IMR-90 (cell line): ENCODE measurements around the gene PPP1R3E. TPM values are rescaled to one million over a fixed set of nuclear protein-coding genes. Genes with fewer than 3 reads are reported as not detected.

ENCODE experiments used
- ATAC-seq: fragments of 200-7000 bp; cut with Tn5 transposase; 2 replicates; pipeline ENCODE4 v1.9.1; 2020; ENCODE audit warnings: low read depth, mild to moderate bottlenecking, moderate library complexity
- BruUV-seq: library from RNA; stranded (reverse); fragments of 400-500 nt; replicated peaks from 2 replicates; lab custom pipeline; 2021; lab: Mats Ljungman, UMichigan
- CTCF ChIA-PET: fragments of 300-600 bp; formaldehyde crosslinking; extraction: SDS; loops from one replicate; lab custom pipeline; 2021; ENCODE audit warnings: antibody characterized with exemption; lab: Yijun Ruan, JAX
- POLR2A ChIA-PET: fragments of 300-600 bp; sonication (Branson Sonifier 250); formaldehyde crosslinking; loops from one replicate; lab custom pipeline; 2022; ENCODE audit warnings: antibody characterized with exemption; ENCODE audit not compliant: unreplicated experiment; lab: Charles Lee
- DNase-seq: peaks from one replicate; pipeline ENCODE4 v3.0.0; 2013
- H2AFZ ChIP-seq: replicated peaks from 2 replicates; pipeline ENCODE3; 2013; ENCODE audit warnings: low read length, mild to moderate bottlenecking; ENCODE audit not compliant: poor library complexity
- H2AK5ac ChIP-seq: 2 replicates; pipeline ENCODE4 v1.6.1; 2013; ENCODE audit warnings: low read depth, low read length, inconsistent platforms
- H2AK9ac ChIP-seq: replicated peaks from 2 replicates; pipeline ENCODE3; 2013; ENCODE audit warnings: mild to moderate bottlenecking, low read depth, low read length, moderate library complexity; ENCODE audit not compliant: poor library complexity
- H2BK120ac ChIP-seq: 2 replicates; pipeline ENCODE4 v1.6.1; 2013; ENCODE audit warnings: low read depth, low read length, inconsistent platforms
- H2BK15ac ChIP-seq: 3 replicates; pipeline ENCODE4 v1.6.1; 2013; ENCODE audit warnings: low read depth, low read length, inconsistent platforms
- H2BK20ac ChIP-seq: 2 replicates; pipeline ENCODE4 v1.6.1; 2013; ENCODE audit warnings: low read depth, mild to moderate bottlenecking, inconsistent platforms, low read length, moderate library complexity
- H2BK5ac ChIP-seq: 2 replicates; pipeline ENCODE4 v1.6.1; 2013; ENCODE audit warnings: mild to moderate bottlenecking, low read depth, low read length, inconsistent platforms; ENCODE audit not compliant: poor library complexity, severe bottlenecking
- H3K14ac ChIP-seq: replicated peaks from 2 replicates; pipeline ENCODE4 v1.6.1; 2013; ENCODE audit warnings: low read depth, low read length, inconsistent platforms
- H3K18ac ChIP-seq: 2 replicates; pipeline ENCODE4 v1.6.1; 2013; ENCODE audit warnings: low read depth, low read length, control low read depth
- H3K23ac ChIP-seq: 2 replicates; pipeline ENCODE4 v1.6.1; 2013; ENCODE audit warnings: low read depth, low read length, inconsistent platforms
- H3K27ac ChIP-seq: 2 replicates; pipeline ENCODE4 v1.5.1; 2013; ENCODE audit warnings: mild to moderate bottlenecking, control low read depth, low read length; ENCODE audit not compliant: insufficient read depth
- H3K27me3 ChIP-seq: 2 replicates; pipeline ENCODE4 v1.6.1; 2013; ENCODE audit warnings: low read length; ENCODE audit not compliant: control insufficient read depth, insufficient read depth
- H3K36me3 ChIP-seq: 2 replicates; pipeline ENCODE4 v1.6.1; 2013; ENCODE audit warnings: low read length, mixed read lengths; ENCODE audit not compliant: control insufficient read depth, insufficient read depth
- H3K4ac ChIP-seq: 2 replicates; pipeline ENCODE4 v1.6.1; 2013; ENCODE audit warnings: low read depth, low read length, inconsistent platforms
- H3K4me1 ChIP-seq: 2 replicates; pipeline ENCODE4 v1.6.1; 2013; ENCODE audit warnings: low read length, mixed read lengths; ENCODE audit not compliant: control insufficient read depth, insufficient read depth
- H3K4me2 ChIP-seq: 2 replicates; pipeline ENCODE4 v1.6.1; 2013; ENCODE audit warnings: low read depth, mild to moderate bottlenecking, control low read depth, low read length, moderate library complexity
- H3K4me3 ChIP-seq: 2 replicates; pipeline ENCODE4 v1.5.1; 2013; ENCODE audit warnings: low read depth, mild to moderate bottlenecking, control low read depth, low read length, moderate library complexity; ENCODE audit not compliant: insufficient read depth
- H3K56ac ChIP-seq: 2 replicates; pipeline ENCODE4 v1.6.1; 2013; ENCODE audit warnings: low read length, inconsistent platforms; ENCODE audit not compliant: insufficient read depth; ENCODE audit errors: extremely low read depth
- H3K79me1 ChIP-seq, 2 experiments: 2 replicates each; pipeline ENCODE4 v1.6.1; 2013; ENCODE audit warnings: low read length in 2 of 2, inconsistent platforms in 1 of 2, low read depth in 1 of 2
- H3K9ac ChIP-seq: 2 replicates; pipeline ENCODE4 v1.6.1; 2013; ENCODE audit warnings: low read depth, low read length, control low read depth
- H3K9me1 ChIP-seq: 2 replicates; pipeline ENCODE4 v1.6.1; 2013; ENCODE audit warnings: low read length, inconsistent platforms; ENCODE audit not compliant: insufficient read depth
- H3K9me3 ChIP-seq: 2 replicates; pipeline ENCODE4 v1.6.1; 2013; ENCODE audit warnings: low read length; ENCODE audit not compliant: control insufficient read depth, insufficient read depth
- H4K20me1 ChIP-seq: 2 replicates; pipeline ENCODE4 v1.6.1; 2013; ENCODE audit warnings: low read length, inconsistent platforms; ENCODE audit not compliant: insufficient read depth
- H4K5ac ChIP-seq: 2 replicates; pipeline ENCODE4 v1.6.1; 2013; ENCODE audit warnings: mild to moderate bottlenecking, low read depth, low read length, control low read depth
- H4K8ac ChIP-seq, 2 experiments: 2 replicates each; pipeline ENCODE4 v1.6.1; 2013; ENCODE audit warnings: low read depth in 2 of 2, low read length in 2 of 2, control low read depth in 1 of 2, inconsistent platforms in 1 of 2
- H4K91ac ChIP-seq: 2 replicates; pipeline ENCODE4 v1.6.1; 2013; ENCODE audit warnings: low read depth, low read length, inconsistent platforms; ENCODE audit not compliant: insufficient read depth
- CEBPB ChIP-seq: IDR thresholded peaks from 2 replicates; pipeline ENCODE4 v1.6.1; 2012; ENCODE audit warnings: low read depth, low read length, improper control_type of control experiment
- CHD1 ChIP-seq: IDR thresholded peaks from 2 replicates; pipeline ENCODE4 v1.6.1; 2012; ENCODE audit warnings: low read depth, low read length, improper control_type of control experiment
- FOS ChIP-seq: fragments of 150-350 bp; IDR thresholded peaks from 2 replicates; pipeline ENCODE4 v1.6.1; 2016; ENCODE audit warnings: low read depth, low read length
- MAFK ChIP-seq: IDR thresholded peaks from 2 replicates; pipeline ENCODE4 v1.6.1; 2012; ENCODE audit warnings: low read depth, low read length, improper control_type of control experiment
- MAZ ChIP-seq: IDR thresholded peaks from 2 replicates; pipeline ENCODE4 v1.6.1; 2012; ENCODE audit warnings: low read depth, mild to moderate bottlenecking, low read length, improper control_type of control experiment, moderate library complexity, borderline replicate concordance
- MXI1 ChIP-seq: IDR thresholded peaks from 2 replicates; pipeline ENCODE4 v1.6.1; 2012; ENCODE audit warnings: low read depth, mild to moderate bottlenecking, low read length, moderate library complexity, borderline replicate concordance
- NFE2L2 ChIP-seq: fragments of 150-350 bp; IDR thresholded peaks from 2 replicates; pipeline ENCODE4 v1.6.1; 2016; ENCODE audit warnings: low read depth, mild to moderate bottlenecking, low read length
- POLR2A ChIP-seq: IDR thresholded peaks from 2 replicates; pipeline ENCODE4 v1.6.1; 2012; ENCODE audit warnings: mild to moderate bottlenecking, low read depth, low read length
- RAD21 ChIP-seq: IDR thresholded peaks from 2 replicates; pipeline ENCODE4 v1.6.1; 2012; ENCODE audit warnings: low read length, improper control_type of control experiment
- RCOR1 ChIP-seq: IDR thresholded peaks from 2 replicates; pipeline ENCODE4 v1.6.1; 2012; ENCODE audit warnings: mild to moderate bottlenecking, low read length, improper control_type of control experiment; ENCODE audit not compliant: insufficient replicate concordance
- RFX5 ChIP-seq: IDR thresholded peaks from 2 replicates; pipeline ENCODE4 v1.8.0; 2012; ENCODE audit warnings: low read depth, mild to moderate bottlenecking, low read length, moderate library complexity
- SMC3 ChIP-seq: fragments of 150-350 bp; IDR thresholded peaks from 2 replicates; pipeline ENCODE4 v1.6.1; 2016; ENCODE audit warnings: low read depth, mild to moderate bottlenecking, antibody characterized with exemption, low read length, moderate library complexity
- WGBS, 2 experiments: methylation state at CpG; one replicate each; pipeline versions ENCODE4 v1.1.5 to v1.1.7; 2013; ENCODE audit warnings: missing lambda C conversion rate in 2 of 2; ENCODE audit not compliant: insufficient read length in 1 of 2; ENCODE audit errors: extremely low coverage in 2 of 2; 5-methylcytosine and 5-hydroxymethylcytosine counted together
- dilution Hi-C: fragments of 300-500 bp; cut with HindIII; formaldehyde crosslinking; loops from one replicate; pipeline ENCODE4 v1.14.3; 2018; ENCODE audit warnings: low sequenced_read_pairs; ENCODE audit not compliant: unreplicated experiment
- in situ Hi-C: fragments of 300-500 bp; cut with MboI; formaldehyde crosslinking; loops from 3 replicates; pipeline ENCODE4 v1.14.3; 2019; ENCODE audit warnings: low sequenced_read_pairs, inconsistent platforms, mixed read lengths
- intact Hi-C: fragments of 100-400 bp; cut with micrococcal nuclease; formaldehyde crosslinking; loops from 2 replicates; pipeline ENCODE4 v1.10.0; 2022
- polyA plus RNA-seq, 3 experiments: library from polyadenylated mRNA; depleted of rRNA; stranded (reverse); fragments of >200 nt; gene quantifications; 2 replicates each; pipeline ENCODE4 v1.2.3, GENCODE V29; 2012; ENCODE audit warnings: low replicate concordance in 1 of 3
- total RNA-seq: library from RNA; depleted of rRNA; stranded (reverse); fragments of >200 nt; gene quantifications from 2 replicates; pipeline ENCODE4 v1.2.3, GENCODE V29; 2012
- TF ChIP-seq, protein P1 (sequence below): conservative IDR thresholded peaks from 2 replicates; pipeline ENCODE4 v1.5.1; 2012; ENCODE audit warnings: mild to moderate bottlenecking, low read depth, low read length, improper control_type of control experiment
- TF ChIP-seq, protein P2 (sequence below): fragments of 150-350 bp; IDR thresholded peaks from 2 replicates; pipeline ENCODE4 v1.6.1; 2016; ENCODE audit warnings: low read depth, mild to moderate bottlenecking, low read length, moderate library complexity, borderline replicate concordance

The PPP1R3E gene
- total and polyA plus RNA-seq, 2 of the 4 experiments (the other 2 are of a cell fraction), result 1.3 to 3.5 TPM

DNA sequence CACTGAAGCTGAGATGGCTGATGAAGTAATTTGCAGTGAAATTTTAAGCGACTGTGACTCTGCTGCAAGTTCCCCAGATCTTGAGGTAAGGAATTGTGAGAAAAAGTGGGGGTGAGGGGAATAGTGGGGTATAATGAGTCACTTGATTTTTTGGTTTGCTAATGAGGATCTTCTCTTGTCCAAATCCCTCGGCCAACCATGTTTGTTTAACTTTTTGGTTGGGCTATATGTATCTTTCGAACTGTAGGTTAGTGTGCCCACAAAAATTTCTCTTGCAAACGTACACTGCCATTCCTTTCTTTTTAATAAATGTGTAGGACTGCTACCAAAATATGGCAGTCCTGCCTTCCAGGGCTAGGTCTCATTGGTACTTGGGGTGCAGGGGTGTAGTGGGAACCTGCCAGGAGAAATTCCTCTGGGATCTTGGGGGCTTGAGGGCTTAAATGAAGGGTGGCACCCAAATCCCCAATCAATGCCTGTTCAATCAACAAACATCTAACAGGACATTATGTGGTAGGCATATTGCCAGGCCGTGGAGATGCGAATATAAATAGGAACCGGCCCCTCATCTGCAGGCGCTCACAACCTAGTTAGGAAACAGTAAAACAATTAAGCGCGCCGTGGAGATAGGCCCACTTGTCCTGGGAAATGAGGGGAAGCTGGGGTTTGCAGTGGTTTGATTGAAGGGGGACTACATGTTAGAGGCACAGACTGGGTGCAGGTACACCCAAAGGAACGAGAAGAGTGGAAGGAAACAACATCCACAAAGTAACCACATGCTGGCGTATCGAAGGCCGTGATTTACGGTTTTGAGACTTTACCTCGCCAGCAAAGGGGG, 17.3 kb upstream of the PPP1R3E start:
- BruUV-seq, result no TSS peak
- peaks cover 27 to 50% of the 10 kb centered on the region in 2 experiments for H3K79me1 ChIP-seq
- no peak overlapping the region for H2BK15ac ChIP-seq
- intact Hi-C loops (no loop called here), in situ Hi-C loops (loop anchor here (10.0 to 25.0 kb wide), 5 partner anchors 55 to 1117 kb away; partner anchors contain the start of genes CBLN3, CMTM5, EMC9 and FITM1), dilution Hi-C loops (no loop called here)
- H3K36me3 ChIP-seq, result peaks cover 26% of the 10 kb centered on the region
- no peaks in the 10 kb centered on the region for H3K9me3 ChIP-seq
- H3K18ac ChIP-seq, result no peak overlapping the region; the same call in 1 of the 2 replicates
- CTCF ChIA-PET, result no interaction called here
- no peaks in the 10 kb centered on the region for H3K27me3 ChIP-seq
- POLR2A ChIA-PET, result no interaction called here
- H3K9me1 ChIP-seq, result no peaks in the 10 kb centered on the region
- DNase-seq (no peak), ATAC-seq (no peak)
- H3K27ac ChIP-seq, result peak overlapping the region; percentile 80
- peak overlapping the region; percentile 95 to 97 for H4K8ac ChIP-seq
- H2BK20ac ChIP-seq, result no peak overlapping the region
- WGBS, 2 experiments, result 94% methylated on average over 6 of the region's 17 CpGs; no CpG with 5 or more reads in 1 of the 2 experiments
- H4K91ac ChIP-seq, result peak overlapping the region; percentile 68
- no peak overlapping the region for H3K14ac ChIP-seq
- H3K4me3 ChIP-seq, result no peak overlapping the region
- no peak overlapping the region for H3K56ac ChIP-seq
- H3K23ac ChIP-seq, result no peak overlapping the region
- peaks cover 16% of the 10 kb centered on the region; the same call in 1 of the 2 replicates for H4K20me1 ChIP-seq
- H3K4me2 ChIP-seq, result peak overlapping the region; percentile 84
- peak overlapping the region; percentile 75 for H2AK9ac ChIP-seq
- H2BK120ac ChIP-seq, result no peak overlapping the region
- H3K9ac ChIP-seq, result no peak overlapping the region
- peaks cover 6% of the 10 kb centered on the region; the same call in 1 of the 2 replicates for H3K4me1 ChIP-seq
- peak overlapping the region; percentile 86 for H2AK5ac ChIP-seq
- H2BK5ac ChIP-seq, result peak overlapping the region; percentile 67
- H3K4ac ChIP-seq, result peak overlapping the region; percentile 87
- no peak overlapping the region for H2AFZ ChIP-seq
- H4K5ac ChIP-seq, result peak overlapping the region; percentile 99
- TF ChIP-seq MXI1, result no peak
- TF ChIP-seq SMC3, result no peak
- TF ChIP-seq MAFK, result no peak
- no peak for TF ChIP-seq RCOR1
- TF ChIP-seq FOS, result no peak
- no peak for TF ChIP-seq RAD21
- no peak for TF ChIP-seq CEBPB
- no peak for TF ChIP-seq MAZ
- TF ChIP-seq RFX5, result no peak
- no peak for TF ChIP-seq CHD1
- no peak for TF ChIP-seq NFE2L2
- TF ChIP-seq, protein P1, sequence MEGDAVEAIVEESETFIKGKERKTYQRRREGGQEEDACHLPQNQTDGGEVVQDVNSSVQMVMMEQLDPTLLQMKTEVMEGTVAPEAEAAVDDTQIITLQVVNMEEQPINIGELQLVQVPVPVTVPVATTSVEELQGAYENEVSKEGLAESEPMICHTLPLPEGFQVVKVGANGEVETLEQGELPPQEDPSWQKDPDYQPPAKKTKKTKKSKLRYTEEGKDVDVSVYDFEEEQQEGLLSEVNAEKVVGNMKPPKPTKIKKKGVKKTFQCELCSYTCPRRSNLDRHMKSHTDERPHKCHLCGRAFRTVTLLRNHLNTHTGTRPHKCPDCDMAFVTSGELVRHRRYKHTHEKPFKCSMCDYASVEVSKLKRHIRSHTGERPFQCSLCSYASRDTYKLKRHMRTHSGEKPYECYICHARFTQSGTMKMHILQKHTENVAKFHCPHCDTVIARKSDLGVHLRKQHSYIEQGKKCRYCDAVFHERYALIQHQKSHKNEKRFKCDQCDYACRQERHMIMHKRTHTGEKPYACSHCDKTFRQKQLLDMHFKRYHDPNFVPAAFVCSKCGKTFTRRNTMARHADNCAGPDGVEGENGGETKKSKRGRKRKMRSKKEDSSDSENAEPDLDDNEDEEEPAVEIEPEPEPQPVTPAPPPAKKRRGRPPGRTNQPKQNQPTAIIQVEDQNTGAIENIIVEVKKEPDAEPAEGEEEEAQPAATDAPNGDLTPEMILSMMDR, result no peak
- no peak for TF ChIP-seq POLR2A
- TF ChIP-seq, protein P2, sequence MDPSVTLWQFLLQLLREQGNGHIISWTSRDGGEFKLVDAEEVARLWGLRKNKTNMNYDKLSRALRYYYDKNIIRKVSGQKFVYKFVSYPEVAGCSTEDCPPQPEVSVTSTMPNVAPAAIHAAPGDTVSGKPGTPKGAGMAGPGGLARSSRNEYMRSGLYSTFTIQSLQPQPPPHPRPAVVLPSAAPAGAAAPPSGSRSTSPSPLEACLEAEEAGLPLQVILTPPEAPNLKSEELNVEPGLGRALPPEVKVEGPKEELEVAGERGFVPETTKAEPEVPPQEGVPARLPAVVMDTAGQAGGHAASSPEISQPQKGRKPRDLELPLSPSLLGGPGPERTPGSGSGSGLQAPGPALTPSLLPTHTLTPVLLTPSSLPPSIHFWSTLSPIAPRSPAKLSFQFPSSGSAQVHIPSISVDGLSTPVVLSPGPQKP, result no peak
